H1 (cell line): ENCODE results near the gene SLC35F3. TPM values are rescaled to one million over a fixed set of nuclear protein-coding genes. Genes with fewer than 3 reads are reported as not detected.

Experiments used
- ASH2L ChIP-seq: fragments of 200-600, 300-600 bp; sonication (generic); IDR thresholded peaks from one replicate; pipeline ENCODE4 v1.7.1; 2017; ENCODE audit warnings: low read length
- CBX8 ChIP-seq: fragments of 300-800, 300-1000 bp; sonication (generic); IDR thresholded peaks from 2 replicates; pipeline ENCODE4 v1.7.1; 2016; ENCODE audit warnings: low read depth, low read length, borderline replicate concordance
- CHD7 ChIP-seq: fragments of 300-600 bp; sonication (generic); IDR thresholded peaks from 2 replicates; pipeline ENCODE4 v1.7.1; 2012; ENCODE audit warnings: low read length, moderate library complexity, mild to moderate bottlenecking, inconsistent platforms; ENCODE audit not compliant: insufficient replicate concordance
- polyA plus RNA-seq, 7 experiments: library from polyadenylated mRNA; depleted of rRNA in 3 of 7; stranded (reverse) in 5 of 7; unstranded in 2 of 7; fragments of >200 nt in 5 of 7; fragments of 200-250 nt in 2 of 7; gene quantifications; 1 replicate in 5 of 7; 2 replicates in 1 of 7; 4 replicates in 1 of 7; pipeline versions ENCODE4 v1.2.1 to v1.2.3, GENCODE V29; 2011 to 2013; ENCODE audit warnings: missing spikeins in 2 of 7, mixed read lengths in 2 of 7
- total RNA-seq: library from RNA; stranded (reverse); fragmentation: NEBNext Ultra II Directional; extraction: Animal tissue kit (Norgen Biotek cat#: 25700); gene quantifications from 2 replicates; pipeline ENCODE4 v1.2.1, GENCODE V29; 2021

Gene SLC35F3
- total and polyA plus RNA-seq, 2 of the 8 experiments (the other 6 are each of a cell fraction or from before 2014, with no cell fraction given): 0.78 to 1.2 TPM

GRCh38 chr1:234371414-234371813, 466.9 kb downstream of the SLC35F3 start (continued):
- TF ChIP-seq CBX8 (no peak), CHD7 (no peak), ASH2L (no peak)
- TF ChIP-seq, all 59 proteins: peak for 0
